GM12891 (cell line): ENCODE measurements around the gene NCKAP1.
"Not testable (repeated sequence)": the region's sequence is repeated elsewhere in the genome, so short reads cannot be mapped to it uniquely, and the experiment has no call there.

ENCODE experiments used
- DNase-seq: peaks from one replicate; pipeline ENCODE4 v3.0.0; 2011; ENCODE audit warnings: low spot score; ENCODE audit not compliant: insufficient read length
- FAIRE-seq: peaks from 2 replicates; lab custom pipeline; 2011; peaks lifted over from hg19 to GRCh38; lab: Jason Lieb, UNC
- PAX5 ChIP-seq: IDR thresholded peaks from 2 replicates; pipeline ENCODE4 v1.6.1; 2011; ENCODE audit warnings: low read length, moderate library complexity, mild to moderate bottlenecking; ENCODE audit not compliant: insufficient read depth, severe bottlenecking
- POLR2A ChIP-seq: IDR thresholded peaks from 2 replicates; pipeline ENCODE4 v1.6.1; 2011; ENCODE audit warnings: low read depth, low read length, control low read depth
- POLR2AphosphoS5 ChIP-seq: IDR thresholded peaks from 2 replicates; pipeline ENCODE4 v1.6.1; 2011; ENCODE audit warnings: low read depth, low read length, control low read depth
- POU2F2 ChIP-seq: IDR thresholded peaks from 2 replicates; pipeline ENCODE4 v1.6.1; 2011; ENCODE audit warnings: low read depth, mild to moderate bottlenecking, control low read depth, low read length, moderate library complexity
- SPI1 ChIP-seq: IDR thresholded peaks from 2 replicates; pipeline ENCODE4 v1.6.1; 2011; ENCODE audit warnings: low read depth, low read length, control low read depth
- TAF1 ChIP-seq: IDR thresholded peaks from 2 replicates; pipeline ENCODE4 v1.6.1; 2011; ENCODE audit warnings: low read depth, low read length, control low read depth

Gene NCKAP1

GRCh38 chr2:183069174-183069573 is 30.9 kb upstream of the NCKAP1 start:
- no peak for TF ChIP-seq SPI1
- no peak for TF ChIP-seq POLR2A
- no peak for TF ChIP-seq POU2F2
- no peak for TF ChIP-seq TAF1
- no peak for TF ChIP-seq POLR2AphosphoS5
- TF ChIP-seq PAX5 = no peak
- FAIRE-seq = no peak
- no peak for DNase-seq

GRCh38 chr2:183068561-183068960 is 30.3 kb upstream of the NCKAP1 start:
- DNase-seq (no peak), FAIRE-seq (no peak)
- TF ChIP-seq POLR2AphosphoS5 = no peak
- no peak for TF ChIP-seq PAX5

- peak; percentile 52 for FAIRE-seq
These were observed 24.8 kb upstream of the NCKAP1 start for GRCh38 chr2:183063083-183063482.

GRCh38 chr2:183060571-183061231 is 22.4 kb upstream of the NCKAP1 start:
- no peak for DNase-seq
- TF ChIP-seq SPI1 (no peak), PAX5 (no peak), POU2F2 (no peak), POLR2AphosphoS5 (no peak), POLR2A (no peak), TAF1 (no peak)
- FAIRE-seq = no peak

More at GRCh38 chr2:183063083-183063482, 24.8 kb upstream of the NCKAP1 start:
- TF ChIP-seq TAF1 (no peak), SPI1 (no peak), PAX5 (no peak)
- DNase-seq = no peak

GRCh38 chr2:183059561-183059960 is 21.3 kb upstream of the NCKAP1 start:
- FAIRE-seq (no peak), DNase-seq (no peak)
- TF ChIP-seq TAF1 = no peak
- no peak for TF ChIP-seq POLR2AphosphoS5
- TF ChIP-seq POU2F2 = no peak
- no peak for TF ChIP-seq POLR2A
- TF ChIP-seq PAX5 = no peak
- TF ChIP-seq SPI1 = no peak

- peak; percentile 5 for FAIRE-seq
- no peak for DNase-seq
- TF ChIP-seq POLR2AphosphoS5 = no peak
- no peak for TF ChIP-seq POLR2A
- TF ChIP-seq POU2F2 = no peak
- no peak for TF ChIP-seq SPI1
- TF ChIP-seq TAF1 = no peak
- TF ChIP-seq PAX5 = no peak
These were observed 19.2 kb upstream of the NCKAP1 start for GRCh38 chr2:183057333-183057985.

- DNase-seq = no peak
- TF ChIP-seq POLR2AphosphoS5 (no peak), TAF1 (no peak), POU2F2 (no peak), PAX5 (no peak), SPI1 (no peak), POLR2A (no peak)
- no peak for FAIRE-seq
These were observed 11.2 kb upstream of the NCKAP1 start for GRCh38 chr2:183049420-183049819.

GRCh38 chr2:183047486-183048125 is 9.3 kb upstream of the NCKAP1 start:
- not testable (repeated sequence) for FAIRE-seq, DNase-seq

GRCh38 chr2:183043580-183043979 is 5.3 kb upstream of the NCKAP1 start:
- FAIRE-seq, DNase-seq: not testable (repeated sequence)

- FAIRE-seq (no peak), DNase-seq (no peak)
- no peak for TF ChIP-seq POU2F2
- TF ChIP-seq POLR2AphosphoS5 = no peak
- no peak for TF ChIP-seq TAF1
- TF ChIP-seq PAX5 = no peak
- TF ChIP-seq POLR2A = no peak
- TF ChIP-seq SPI1 = no peak
These were observed 2.3 kb upstream of the NCKAP1 start for GRCh38 chr2:183040604-183041003.
